H1 (cell line): ENCODE results near the gene MARK3. TPM values are rescaled to one million over a fixed set of nuclear protein-coding genes. Genes with fewer than 3 reads are reported as not detected.

Experiments used
- ASH2L ChIP-seq: fragments of 200-600, 300-600 bp; sonication (generic); IDR thresholded peaks from one replicate; pipeline ENCODE4 v1.7.1; 2017; ENCODE audit warnings: low read length
- BACH1 ChIP-seq: IDR thresholded peaks from 2 replicates; pipeline ENCODE4 v1.6.1; 2012; ENCODE audit warnings: low read length, improper control_type of control experiment
- CBX5 ChIP-seq: fragments of 300-800, 300-1000 bp; sonication (generic); IDR thresholded peaks from 2 replicates; pipeline ENCODE4 v1.7.1; 2016; ENCODE audit warnings: antibody characterized with exemption, low read length, low read depth
- CEBPB ChIP-seq: IDR thresholded peaks from 2 replicates; pipeline ENCODE4 v1.6.1; 2012; ENCODE audit warnings: low read depth, low read length
- GABPA ChIP-seq: IDR thresholded peaks from 2 replicates; pipeline ENCODE4 v1.6.1; 2011; ENCODE audit warnings: mild to moderate bottlenecking, low read length, moderate library complexity, borderline replicate concordance; ENCODE audit not compliant: insufficient read depth
- POLR2A ChIP-seq, 2 experiments: IDR thresholded peaks; 1 replicate in 1 of 2; 2 replicates in 1 of 2; pipeline ENCODE4 v1.6.1; 2011; ENCODE audit warnings: low read depth in 2 of 2, low read length in 2 of 2, mild to moderate bottlenecking in 2 of 2; ENCODE audit errors: control extremely low read depth in 1 of 2
- POLR2AphosphoS5 ChIP-seq: IDR thresholded peaks from 2 replicates; pipeline ENCODE4 v1.6.1; 2011; ENCODE audit warnings: low read depth, low read length
- POU5F1 ChIP-seq: IDR thresholded peaks from 2 replicates; pipeline ENCODE4 v1.6.1; 2011; ENCODE audit warnings: low read depth, mild to moderate bottlenecking, low read length, moderate library complexity
- SP2 ChIP-seq: IDR thresholded peaks from 2 replicates; pipeline ENCODE4 v1.6.1; 2012; ENCODE audit warnings: mild to moderate bottlenecking, low read length, inconsistent platforms
- SUZ12 ChIP-seq: fragments of 200-600 bp; sonication (generic); IDR thresholded peaks from 2 replicates; pipeline ENCODE4 v1.6.1; 2012; ENCODE audit warnings: mild to moderate bottlenecking, inconsistent platforms, low read length, moderate library complexity, mixed read lengths
- YY1 ChIP-seq: IDR thresholded peaks from 2 replicates; pipeline ENCODE4 v1.6.1; 2011; ENCODE audit warnings: low read depth, mild to moderate bottlenecking, low read length
- polyA plus RNA-seq, 7 experiments: library from polyadenylated mRNA; depleted of rRNA in 3 of 7; stranded (reverse) in 5 of 7; unstranded in 2 of 7; fragments of >200 nt in 5 of 7; fragments of 200-250 nt in 2 of 7; gene quantifications; 1 replicate in 5 of 7; 2 replicates in 1 of 7; 4 replicates in 1 of 7; pipeline versions ENCODE4 v1.2.1 to v1.2.3, GENCODE V29; 2011 to 2013; ENCODE audit warnings: missing spikeins in 2 of 7, mixed read lengths in 2 of 7
- total RNA-seq: library from RNA; stranded (reverse); fragmentation: NEBNext Ultra II Directional; extraction: Animal tissue kit (Norgen Biotek cat#: 25700); gene quantifications from 2 replicates; pipeline ENCODE4 v1.2.1, GENCODE V29; 2021
- TF ChIP-seq, protein P1 (sequence below): fragments of 300-600 bp; sonication (generic); IDR thresholded peaks from 2 replicates; pipeline ENCODE4 v1.7.1; 2012; ENCODE audit warnings: low read length, moderate library complexity, mild to moderate bottlenecking, inconsistent platforms; ENCODE audit not compliant: insufficient replicate concordance

The MARK3 gene
- total and polyA plus RNA-seq, 2 of the 8 experiments (the other 6 are each of a cell fraction or from before 2014, with no cell fraction given) = 39.4 to 76.9 TPM

DNA sequence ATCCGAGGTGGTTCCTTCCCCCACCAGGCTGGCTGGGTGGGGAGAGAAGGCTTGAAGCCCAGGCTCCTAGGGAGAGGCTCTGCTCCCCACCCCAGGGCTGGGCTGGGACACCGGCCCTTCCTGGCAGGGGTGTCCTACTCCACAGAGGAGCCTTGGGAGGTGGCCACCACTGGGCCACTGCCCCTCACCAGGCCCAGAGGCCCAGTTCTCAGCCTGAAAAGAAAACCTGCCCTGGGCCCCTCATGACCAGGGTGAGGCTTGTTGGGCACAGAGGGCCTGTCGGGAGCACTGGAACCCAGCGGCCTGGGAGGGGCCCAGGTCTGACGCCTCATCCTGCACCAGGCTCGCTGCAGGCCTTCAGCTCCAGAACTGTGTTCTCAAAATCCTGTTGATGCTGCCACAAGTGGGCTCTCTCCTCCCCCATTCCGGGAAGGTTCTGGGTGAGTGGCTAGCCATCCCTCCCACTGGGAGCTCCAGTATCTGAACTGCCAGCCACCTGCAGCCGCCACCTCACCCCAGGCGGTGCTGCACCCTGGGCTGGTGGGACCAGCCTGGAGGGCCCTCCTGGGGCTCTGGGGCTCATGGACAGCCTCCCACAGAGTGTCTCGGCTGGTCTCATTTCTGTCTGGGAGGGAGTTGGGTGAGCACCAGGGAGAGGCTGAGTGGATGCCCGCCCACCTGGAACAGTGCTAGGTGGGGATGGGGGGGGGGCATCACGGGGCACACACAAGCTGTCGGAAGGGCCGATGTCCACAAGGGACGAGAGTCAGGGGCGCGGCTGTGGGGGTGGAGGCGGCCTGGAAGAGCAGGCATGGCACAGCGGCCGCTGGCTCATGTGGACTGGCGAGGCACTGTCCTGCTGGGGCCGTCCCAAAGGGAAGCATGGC, 165.5 kb downstream of the MARK3 start (continued):
- TF ChIP-seq, protein P1, sequence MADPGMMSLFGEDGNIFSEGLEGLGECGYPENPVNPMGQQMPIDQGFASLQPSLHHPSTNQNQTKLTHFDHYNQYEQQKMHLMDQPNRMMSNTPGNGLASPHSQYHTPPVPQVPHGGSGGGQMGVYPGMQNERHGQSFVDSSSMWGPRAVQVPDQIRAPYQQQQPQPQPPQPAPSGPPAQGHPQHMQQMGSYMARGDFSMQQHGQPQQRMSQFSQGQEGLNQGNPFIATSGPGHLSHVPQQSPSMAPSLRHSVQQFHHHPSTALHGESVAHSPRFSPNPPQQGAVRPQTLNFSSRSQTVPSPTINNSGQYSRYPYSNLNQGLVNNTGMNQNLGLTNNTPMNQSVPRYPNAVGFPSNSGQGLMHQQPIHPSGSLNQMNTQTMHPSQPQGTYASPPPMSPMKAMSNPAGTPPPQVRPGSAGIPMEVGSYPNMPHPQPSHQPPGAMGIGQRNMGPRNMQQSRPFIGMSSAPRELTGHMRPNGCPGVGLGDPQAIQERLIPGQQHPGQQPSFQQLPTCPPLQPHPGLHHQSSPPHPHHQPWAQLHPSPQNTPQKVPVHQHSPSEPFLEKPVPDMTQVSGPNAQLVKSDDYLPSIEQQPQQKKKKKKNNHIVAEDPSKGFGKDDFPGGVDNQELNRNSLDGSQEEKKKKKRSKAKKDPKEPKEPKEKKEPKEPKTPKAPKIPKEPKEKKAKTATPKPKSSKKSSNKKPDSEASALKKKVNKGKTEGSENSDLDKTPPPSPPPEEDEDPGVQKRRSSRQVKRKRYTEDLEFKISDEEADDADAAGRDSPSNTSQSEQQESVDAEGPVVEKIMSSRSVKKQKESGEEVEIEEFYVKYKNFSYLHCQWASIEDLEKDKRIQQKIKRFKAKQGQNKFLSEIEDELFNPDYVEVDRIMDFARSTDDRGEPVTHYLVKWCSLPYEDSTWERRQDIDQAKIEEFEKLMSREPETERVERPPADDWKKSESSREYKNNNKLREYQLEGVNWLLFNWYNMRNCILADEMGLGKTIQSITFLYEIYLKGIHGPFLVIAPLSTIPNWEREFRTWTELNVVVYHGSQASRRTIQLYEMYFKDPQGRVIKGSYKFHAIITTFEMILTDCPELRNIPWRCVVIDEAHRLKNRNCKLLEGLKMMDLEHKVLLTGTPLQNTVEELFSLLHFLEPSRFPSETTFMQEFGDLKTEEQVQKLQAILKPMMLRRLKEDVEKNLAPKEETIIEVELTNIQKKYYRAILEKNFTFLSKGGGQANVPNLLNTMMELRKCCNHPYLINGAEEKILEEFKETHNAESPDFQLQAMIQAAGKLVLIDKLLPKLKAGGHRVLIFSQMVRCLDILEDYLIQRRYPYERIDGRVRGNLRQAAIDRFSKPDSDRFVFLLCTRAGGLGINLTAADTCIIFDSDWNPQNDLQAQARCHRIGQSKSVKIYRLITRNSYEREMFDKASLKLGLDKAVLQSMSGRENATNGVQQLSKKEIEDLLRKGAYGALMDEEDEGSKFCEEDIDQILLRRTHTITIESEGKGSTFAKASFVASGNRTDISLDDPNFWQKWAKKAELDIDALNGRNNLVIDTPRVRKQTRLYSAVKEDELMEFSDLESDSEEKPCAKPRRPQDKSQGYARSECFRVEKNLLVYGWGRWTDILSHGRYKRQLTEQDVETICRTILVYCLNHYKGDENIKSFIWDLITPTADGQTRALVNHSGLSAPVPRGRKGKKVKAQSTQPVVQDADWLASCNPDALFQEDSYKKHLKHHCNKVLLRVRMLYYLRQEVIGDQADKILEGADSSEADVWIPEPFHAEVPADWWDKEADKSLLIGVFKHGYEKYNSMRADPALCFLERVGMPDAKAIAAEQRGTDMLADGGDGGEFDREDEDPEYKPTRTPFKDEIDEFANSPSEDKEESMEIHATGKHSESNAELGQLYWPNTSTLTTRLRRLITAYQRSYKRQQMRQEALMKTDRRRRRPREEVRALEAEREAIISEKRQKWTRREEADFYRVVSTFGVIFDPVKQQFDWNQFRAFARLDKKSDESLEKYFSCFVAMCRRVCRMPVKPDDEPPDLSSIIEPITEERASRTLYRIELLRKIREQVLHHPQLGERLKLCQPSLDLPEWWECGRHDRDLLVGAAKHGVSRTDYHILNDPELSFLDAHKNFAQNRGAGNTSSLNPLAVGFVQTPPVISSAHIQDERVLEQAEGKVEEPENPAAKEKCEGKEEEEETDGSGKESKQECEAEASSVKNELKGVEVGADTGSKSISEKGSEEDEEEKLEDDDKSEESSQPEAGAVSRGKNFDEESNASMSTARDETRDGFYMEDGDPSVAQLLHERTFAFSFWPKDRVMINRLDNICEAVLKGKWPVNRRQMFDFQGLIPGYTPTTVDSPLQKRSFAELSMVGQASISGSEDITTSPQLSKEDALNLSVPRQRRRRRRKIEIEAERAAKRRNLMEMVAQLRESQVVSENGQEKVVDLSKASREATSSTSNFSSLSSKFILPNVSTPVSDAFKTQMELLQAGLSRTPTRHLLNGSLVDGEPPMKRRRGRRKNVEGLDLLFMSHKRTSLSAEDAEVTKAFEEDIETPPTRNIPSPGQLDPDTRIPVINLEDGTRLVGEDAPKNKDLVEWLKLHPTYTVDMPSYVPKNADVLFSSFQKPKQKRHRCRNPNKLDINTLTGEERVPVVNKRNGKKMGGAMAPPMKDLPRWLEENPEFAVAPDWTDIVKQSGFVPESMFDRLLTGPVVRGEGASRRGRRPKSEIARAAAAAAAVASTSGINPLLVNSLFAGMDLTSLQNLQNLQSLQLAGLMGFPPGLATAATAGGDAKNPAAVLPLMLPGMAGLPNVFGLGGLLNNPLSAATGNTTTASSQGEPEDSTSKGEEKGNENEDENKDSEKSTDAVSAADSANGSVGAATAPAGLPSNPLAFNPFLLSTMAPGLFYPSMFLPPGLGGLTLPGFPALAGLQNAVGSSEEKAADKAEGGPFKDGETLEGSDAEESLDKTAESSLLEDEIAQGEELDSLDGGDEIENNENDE = no peak
- no peak for TF ChIP-seq ASH2L
- TF ChIP-seq BACH1 = no peak
- no peak for TF ChIP-seq SP2
- TF ChIP-seq SUZ12 = no peak
- no peak for TF ChIP-seq POU5F1
- no peak for TF ChIP-seq POLR2A (IDR thresholded peaks at IDR 0.05; ENCODE audit: control extremely low read depth in 1 of 2, low read depth in 2 of 2, low read length in 2 of 2)
- no peak for TF ChIP-seq YY1
- TF ChIP-seq CEBPB = no peak
- no peak for TF ChIP-seq POLR2AphosphoS5
- no peak for TF ChIP-seq GABPA
- no peak for TF ChIP-seq CBX5
